Breast epithelium (tissue), 4 donors: ENCODE data around the gene CAMK1G. TPM values are rescaled to one million over a fixed set of nuclear protein-coding genes. Genes with fewer than 3 reads are reported as not detected.

Source experiments
- DNase-seq, 2 donors: peaks; one replicate each; pipeline ENCODE4 v3.0.0-alpha.2; 2019; ENCODE audit warnings: low spot score in 2 of 2
- H3K27ac ChIP-seq, 2 donors: fragments of 200-600 bp; sonication (generic) in 1 of 2; one replicate each; pipeline ENCODE4 v1.5.1; 2016 to 2019; ENCODE audit warnings: mild to moderate bottlenecking in 1 of 2
- H3K27me3 ChIP-seq, 2 donors: fragments of 200-600 bp; sonication (generic) in 1 of 2; one replicate each; pipeline versions ENCODE4 v1.5.1 to v1.6.0; 2017 to 2019; ENCODE audit warnings: control low read depth in 1 of 2, mild to moderate bottlenecking in 1 of 2
- H3K36me3 ChIP-seq: fragments of 200-600 bp; one replicate; pipeline ENCODE4 v1.5.1; 2019
- H3K4me1 ChIP-seq, 2 donors: fragments of 200-600 bp; sonication (generic); one replicate each; pipeline ENCODE4 v1.5.1; 2016 to 2019; ENCODE audit warnings: control low read depth in 1 of 2
- H3K4me3 ChIP-seq, 3 donors: fragments of 200-600 bp; sonication (generic); 1 replicate in 2 of 3; 2 replicates in 1 of 3; pipeline ENCODE4 v1.5.1; 2016 to 2019; ENCODE audit warnings: mild to moderate bottlenecking in 3 of 3, moderate library complexity in 2 of 3
- H3K9me3 ChIP-seq, 2 donors: fragments of 200-600 bp; sonication (generic) in 1 of 2; one replicate each; pipeline ENCODE4 v1.5.1; 2016 to 2019; ENCODE audit warnings: control low read depth in 1 of 2
- CTCF ChIP-seq, 3 donors: fragments of 450-650 bp; IDR thresholded peaks; one replicate each; pipeline ENCODE4 v1.5.1; 2016 to 2017; ENCODE audit warnings: antibody characterized with exemption in 3 of 3, mild to moderate bottlenecking in 3 of 3, moderate library complexity in 3 of 3
- POLR2A ChIP-seq: fragments of 450-650 bp; IDR thresholded peaks from one replicate; pipeline ENCODE4 v1.6.1; 2016; ENCODE audit warnings: antibody characterized with exemption, mild to moderate bottlenecking, moderate library complexity
- POLR2AphosphoS5 ChIP-seq, 3 donors: sonication (generic); formaldehyde crosslinking; IDR thresholded peaks; one replicate each; pipeline ENCODE4 v1.6.1; 2017; ENCODE audit warnings: antibody characterized with exemption in 3 of 3
- intact Hi-C: fragments of 100-400 bp; cut with DNase I; formaldehyde crosslinking; loops from one replicate; pipeline ENCODE4 v1.15.1; 2023; ENCODE audit warnings: low total_unique reads
- total RNA-seq, 3 donors: library from RNA; depleted of rRNA; stranded (reverse); fragments of >200 nt; gene quantifications; one replicate each; pipeline ENCODE4 v1.1.0, GENCODE V29; 2016

CAMK1G gene
- total RNA-seq, 3 donors from 2014 or later = 0.16 to 1.8 TPM; not detected in 1

GRCh38 chr1:209630383-209631225 lies 47.1 kb downstream of the CAMK1G start:
- intact Hi-C loops = no loop called here
- H3K9me3 ChIP-seq = no peaks in the 10 kb centered on the region

GRCh38 chr1:209633335-209633997 lies 50.0 kb downstream of the CAMK1G start:
- Histone ChIP-seq H3K4me1 (no peaks in the 10 kb centered on the region), H3K9me3 (no peaks in the 10 kb centered on the region), H3K36me3 (no peaks in the 10 kb centered on the region), H3K27me3 (no peaks in the 10 kb centered on the region), H3K27ac (no peak overlapping the region), H3K4me3 (no peak overlapping the region)
- intact Hi-C loops = no loop called here
- no peak for DNase-seq
- no peak for TF ChIP-seq POLR2A
- TF ChIP-seq CTCF (IDR thresholded peaks at IDR 0.05) = no peak
- no peak for TF ChIP-seq POLR2AphosphoS5 (IDR thresholded peaks at IDR 0.05)

More at GRCh38 chr1:209630383-209631225, 47.1 kb downstream of the CAMK1G start:
- TF ChIP-seq CTCF (IDR thresholded peaks at IDR 0.05) (no peak), POLR2A (no peak), POLR2AphosphoS5 (IDR thresholded peaks at IDR 0.05) (no peak)
- Histone ChIP-seq H3K4me3 (no peak overlapping the region), H3K27ac (no peak overlapping the region), H3K4me1 (no peaks in the 10 kb centered on the region), H3K27me3 (no peaks in the 10 kb centered on the region), H3K36me3 (no peaks in the 10 kb centered on the region)
- no peak for DNase-seq

- no peaks in the 10 kb centered on the region for H3K9me3 ChIP-seq
- H3K36me3 ChIP-seq = no peaks in the 10 kb centered on the region
- H3K4me3 ChIP-seq = no peak overlapping the region
- intact Hi-C loops = no loop called here
- DNase-seq = no peak
- TF ChIP-seq POLR2AphosphoS5 (IDR thresholded peaks at IDR 0.05) (no peak), CTCF (IDR thresholded peaks at IDR 0.05) (no peak), POLR2A (no peak)
- H3K27me3 ChIP-seq = no peaks in the 10 kb centered on the region
- H3K27ac ChIP-seq = no peak overlapping the region
- no peaks in the 10 kb centered on the region for H3K4me1 ChIP-seq
These were observed 50.7 kb downstream of the CAMK1G start for GRCh38 chr1:209634005-209634737.

- Histone ChIP-seq H3K4me1 (no peaks in the 10 kb centered on the region), H3K4me3 (no peak overlapping the region), H3K27me3 (no peaks in the 10 kb centered on the region), H3K9me3 (no peaks in the 10 kb centered on the region), H3K27ac (no peak overlapping the region), H3K36me3 (no peaks in the 10 kb centered on the region)
- no peak for TF ChIP-seq POLR2AphosphoS5 (IDR thresholded peaks at IDR 0.05)
- TF ChIP-seq CTCF (IDR thresholded peaks at IDR 0.05) = no peak
- TF ChIP-seq POLR2A = no peak
- no peak for DNase-seq
- intact Hi-C loops = no loop called here
These were observed 52.3 kb downstream of the CAMK1G start for GRCh38 chr1:209635850-209636249.
